ENCODE measurements around the gene FLT3. TPM values are rescaled to one million over a fixed set of nuclear protein-coding genes. Genes with fewer than 3 reads are reported as not detected.

Gene FLT3
- total and polyA plus RNA-seq, 10 of the 15 experiments (the other 5 are each of a cell fraction or from before 2014, with no cell fraction given), result 0.04 to 0.19 (median 0.11) TPM; not detected in 1

DNA sequence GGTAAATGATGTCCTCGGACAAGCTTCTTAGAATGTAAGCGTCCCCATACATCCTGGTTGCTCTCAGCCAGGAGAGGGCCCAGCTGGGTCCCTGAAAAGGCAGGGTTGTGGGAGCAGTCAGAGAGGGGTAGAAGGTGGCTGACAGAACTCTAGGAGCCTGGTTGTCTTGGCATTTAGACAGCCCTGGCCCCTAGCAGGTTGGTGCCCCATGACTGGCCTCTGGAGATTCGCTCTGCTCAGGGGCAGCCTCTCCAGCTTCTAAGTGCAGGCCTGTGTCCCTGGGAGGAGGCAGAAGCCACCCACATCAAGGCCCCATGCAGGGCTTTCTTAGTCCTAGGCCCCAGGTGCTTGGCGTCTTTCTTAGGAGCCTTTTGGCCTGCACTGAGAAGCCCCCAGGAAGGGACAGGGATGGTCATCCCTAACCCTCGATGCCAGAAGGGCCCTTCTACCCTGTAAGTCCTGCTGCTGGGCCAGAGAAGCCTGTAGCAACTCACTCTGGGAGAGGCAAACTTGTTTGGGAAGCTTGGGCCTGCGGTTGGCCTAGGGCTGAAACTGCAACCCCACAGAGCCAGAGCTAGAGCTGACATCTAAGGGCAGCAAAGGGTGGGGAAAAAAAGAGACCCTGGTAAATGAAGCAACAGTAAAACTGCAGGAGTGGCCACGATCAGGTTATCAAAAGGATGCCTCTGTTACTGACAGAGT, 128.4 kb downstream of the FLT3 start:
- H3K4me3 ChIP-seq, result no peak overlapping the region
- H3K36me3 ChIP-seq (ENCODE audit: control insufficient read depth in 2 of 2, insufficient read depth in 2 of 2, low read length in 1 of 2), result no peaks in the 10 kb centered on the region
- FAIRE-seq (no peak), ATAC-seq (no peak), DNase-seq (ENCODE audit: low read depth, low spot score) (no peak)
- no peak overlapping the region for H3K9ac ChIP-seq (ENCODE audit: control insufficient read depth, insufficient read depth, low read length)
- peaks cover 19 to 37% of the 10 kb centered on the region in 2 experiments for H3K27me3 ChIP-seq (replicated peaks in 1 of 2; ENCODE audit: control insufficient read depth in 2 of 2, insufficient read depth in 2 of 2, low read length in 1 of 2)
- no peak overlapping the region for H2AFZ ChIP-seq (ENCODE audit: control insufficient read depth, low read depth, low read length)
- WGBS (ENCODE audit: insufficient coverage, insufficient replicate concordance, low lambda C conversion rate, missing lambda C conversion rate), result 12% methylated on average over 7 of the region's 7 CpGs
- intact Hi-C loops (cut with micrococcal nuclease; ENCODE audit: unreplicated experiment), result no loop called here
- CTCF ChIA-PET, result interaction anchor here (0.9 to 1.1 kb wide), 2 partner anchors 11 to 141 kb away, joined by 3 read pairs; no protein-coding TSS in a partner anchor
- no peaks in the 10 kb centered on the region for H3K79me2 ChIP-seq (ENCODE audit: control insufficient read depth, insufficient read depth, low read length)
- BruUV-seq (replicated peaks), result no TSS peak
- no peaks in the 10 kb centered on the region for H3K4me1 ChIP-seq (ENCODE audit: control insufficient read depth, insufficient read depth, low read length)
- H3K9me3 ChIP-seq (replicated peaks; ENCODE audit: control insufficient read depth, insufficient read depth, low read length), result no peaks in the 10 kb centered on the region
- POLR2A ChIA-PET, result no interaction called here
- in situ Hi-C loops (cut with MboI), result no loop called here
- no peak overlapping the region for H3K27ac ChIP-seq (ENCODE audit: control insufficient read depth, insufficient read depth)
- RAD21 ChIA-PET (ENCODE audit: unreplicated experiment), result no interaction called here
- no peak for TF ChIP-seq GATAD2B (conservative IDR thresholded peaks at IDR 0.05; ENCODE audit: low read depth)
- TF ChIP-seq NFYA (IDR thresholded peaks at IDR 0.05; ENCODE audit: borderline replicate concordance, low read depth, low read length), result no peak
- TF ChIP-seq RAD21 (IDR thresholded peaks at IDR 0.05; ENCODE audit: insufficient read depth, low read depth, low read length), result no peak
- TF ChIP-seq MTA3 (IDR thresholded peaks at IDR 0.05; ENCODE audit: borderline replicate concordance, low read length), result no peak
- no peak for TF ChIP-seq RBBP5 (conservative IDR thresholded peaks at IDR 0.05)
- TF ChIP-seq CREM (IDR thresholded peaks at IDR 0.05; ENCODE audit: low read depth), result no peak
- no peak for TF ChIP-seq MAX (IDR thresholded peaks at IDR 0.05; ENCODE audit: low read depth, low read length)
- TF ChIP-seq IKZF2 (IDR thresholded peaks at IDR 0.05), result no peak
- TF ChIP-seq SIX5 (IDR thresholded peaks at IDR 0.05; ENCODE audit: low read depth, low read length, severe bottlenecking), result no peak
- no peaks in the 10 kb centered on the region for H4K20me1 ChIP-seq (ENCODE audit: control insufficient read depth, insufficient read depth)
- SMC1A ChIA-PET (ENCODE audit: uncharacterized antibody, unreplicated experiment), result no interaction called here
- no peak overlapping the region for H3K4me2 ChIP-seq (ENCODE audit: control insufficient read depth, insufficient read depth)
